CD4-positive, alpha-beta memory T cell (primary cell): ENCODE measurements around the gene NAA80. TPM values are rescaled to one million over a fixed set of nuclear protein-coding genes. Genes with fewer than 3 reads are reported as not detected.

Experiments
- CTCF ChIA-PET: fragments of 350-600 bp; sonication (Branson Sonifier 250); formaldehyde crosslinking; loops from one replicate; lab custom pipeline; 2021; ENCODE audit warnings: inconsistent platforms; ENCODE audit not compliant: partially characterized antibody; lab: Charles Lee
- POLR2A ChIA-PET: fragments of 350-600 bp; sonication (Branson Sonifier 250); formaldehyde crosslinking; loops from one replicate; lab custom pipeline; 2021; ENCODE audit not compliant: partially characterized antibody; lab: Charles Lee
- DNase-seq, 5 donors: peaks; one replicate each; pipeline versions ENCODE4 v3.0.0 to v3.0.0-alpha.2; 2020 to 2022; ENCODE audit warnings: mixed read lengths in 1 of 5
- H3K27ac ChIP-seq: one replicate; pipeline ENCODE4 v1.7.0; 2013; ENCODE audit warnings: low read depth, low read length
- H3K27me3 ChIP-seq: 2 replicates; pipeline ENCODE4 v1.7.0; 2013; ENCODE audit warnings: mild to moderate bottlenecking, low read length, moderate library complexity; ENCODE audit not compliant: insufficient read depth
- H3K36me3 ChIP-seq: 2 replicates; pipeline ENCODE4 v1.7.0; 2013; ENCODE audit warnings: mild to moderate bottlenecking, low read length, moderate library complexity; ENCODE audit not compliant: insufficient read depth
- H3K4me1 ChIP-seq: 2 replicates; pipeline ENCODE4 v1.7.0; 2013; ENCODE audit warnings: mild to moderate bottlenecking, low read length, moderate library complexity; ENCODE audit not compliant: insufficient read depth
- H3K4me3 ChIP-seq, 2 donors: one replicate each; pipeline ENCODE4 v1.7.0; 2013; ENCODE audit warnings: low read length in 2 of 2, mild to moderate bottlenecking in 1 of 2
- H3K9me3 ChIP-seq, 2 donors: one replicate each; pipeline ENCODE4 v1.7.0; 2013; ENCODE audit warnings: low read length in 2 of 2, control low read depth in 1 of 2; ENCODE audit not compliant: control insufficient read depth in 1 of 2
- H3K27ac Mint-ChIP-seq, 7 donors: one replicate each; pipeline ENCODE4 v1.8.0; 2020 to 2021; ENCODE audit warnings: mixed read lengths in 7 of 7, mild to moderate bottlenecking in 6 of 7, inconsistent platforms in 3 of 7, moderate library complexity in 3 of 7
- H3K27me3 Mint-ChIP-seq, 2 donors: one replicate each; pipeline ENCODE4 v1.8.0; 2020 to 2021; ENCODE audit warnings: mixed read lengths in 2 of 2
- H3K36me3 Mint-ChIP-seq, 2 donors: one replicate each; pipeline ENCODE4 v1.8.0; 2020 to 2021; ENCODE audit warnings: mixed read lengths in 2 of 2, inconsistent platforms in 1 of 2, mild to moderate bottlenecking in 1 of 2
- H3K4me1 Mint-ChIP-seq, 4 donors: one replicate each; pipeline ENCODE4 v1.8.0; 2020 to 2021; ENCODE audit warnings: mixed read lengths in 4 of 4, mild to moderate bottlenecking in 1 of 4
- H3K4me3 Mint-ChIP-seq, 8 donors: one replicate each; pipeline ENCODE4 v1.8.0; 2020 to 2021; ENCODE audit warnings: mixed read lengths in 8 of 8, mild to moderate bottlenecking in 7 of 8, moderate library complexity in 6 of 8, inconsistent platforms in 3 of 8
- H3K9me3 Mint-ChIP-seq, 8 donors: one replicate each; pipeline ENCODE4 v1.8.0; 2020 to 2021; ENCODE audit warnings: mixed read lengths in 8 of 8, mild to moderate bottlenecking in 5 of 8, inconsistent platforms in 3 of 8, moderate library complexity in 1 of 8
- intact Hi-C: fragments of 100-400 bp; cut with micrococcal nuclease; formaldehyde crosslinking; loops from one replicate; pipeline ENCODE4 v1.15.1; 2023
- polyA plus RNA-seq, 2 donors: library from polyadenylated mRNA; unstranded; fragments of 300-500 nt; fragmentation: Illumina TruSeq; gene quantifications; one replicate each; pipeline ENCODE4 v1.2.3, GENCODE V29; 2021
- total RNA-seq, 2 experiments: library from RNA; stranded (reverse); gene quantifications; one replicate each; pipeline ENCODE4 v1.2.3, GENCODE V29; 2021

Gene NAA80
- total and polyA plus RNA-seq, 4 experiments from 2014 or later = 16.7 to 33.7 (median 31.7) TPM

GRCh38 chr3:50260942-50261441 is 38.2 kb downstream of the NAA80 start:
- peaks cover 0 to 2% (median 0%) of the 10 kb centered on the region in 8 donors for H3K9me3 Mint-ChIP-seq
- H3K4me3 ChIP-seq = no peak overlapping the region

DNA sequence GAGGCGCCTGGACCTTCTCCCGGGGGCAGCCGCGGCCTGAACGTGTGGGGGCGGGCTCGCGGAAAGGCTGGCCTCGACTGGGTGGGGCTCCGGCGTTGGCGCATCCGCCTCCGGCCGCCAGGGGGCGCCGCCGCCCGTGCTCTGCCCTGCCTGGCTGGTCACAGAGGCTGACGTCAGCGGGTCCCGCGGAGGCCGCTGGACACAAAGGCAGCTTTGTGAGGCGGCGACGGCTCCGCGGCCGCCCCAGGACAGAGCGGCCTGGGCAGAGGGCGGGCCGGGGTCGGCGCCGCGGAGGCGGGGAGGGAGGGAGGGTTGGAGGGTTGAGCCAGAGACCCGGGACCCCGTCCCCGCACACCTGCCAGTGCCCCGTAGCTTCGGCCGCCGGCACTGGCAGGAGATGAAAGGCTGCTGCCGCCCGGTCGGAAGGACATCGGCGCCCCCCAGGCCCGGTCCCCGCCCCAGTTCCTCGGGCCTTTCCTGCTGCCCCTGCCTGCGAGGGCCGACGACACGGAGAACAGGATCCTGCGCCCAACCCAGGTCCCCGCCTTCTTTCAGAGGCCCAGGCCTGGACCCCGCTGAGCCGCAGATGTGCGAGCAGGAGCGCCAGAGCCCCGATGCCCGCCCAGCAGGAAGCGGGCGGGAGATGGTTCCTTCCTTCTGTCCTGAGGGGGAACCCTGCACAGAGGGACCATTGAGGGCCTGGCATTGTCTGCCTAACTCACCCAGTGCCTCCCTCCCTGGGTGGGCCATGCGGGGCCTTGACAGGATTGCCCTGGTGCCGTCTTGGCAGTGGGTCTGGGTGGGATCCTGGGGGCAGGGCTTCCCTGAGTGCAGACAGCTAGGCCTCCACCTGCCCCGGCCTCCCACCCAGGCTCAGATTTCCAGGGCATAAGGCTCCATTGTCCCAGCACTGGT is 38.9 kb downstream of the NAA80 start:
- Histone ChIP-seq H3K27me3 (no peaks in the 10 kb centered on the region), H3K36me3 (peaks cover 27% of the 10 kb centered on the region), H3K9me3 (no peaks in the 10 kb centered on the region), H3K4me1 (peaks cover 13% of the 10 kb centered on the region), H3K27ac (peak overlapping the region; percentile 46), H3K4me3 (peak overlapping the region in 1 of 2 donors; percentile 24)
- Mint-ChIP-seq H3K4me3 (peak overlapping the region; percentile 36 to 83 (median 68)), H3K27me3 (no peaks in the 10 kb centered on the region), H3K9me3 (peaks cover 0 to 2% (median 0%) of the 10 kb centered on the region in 8 donors), H3K4me1 (peaks cover 3 to 9% (median 4%) of the 10 kb centered on the region in 4 donors), H3K36me3 (peaks cover 15 to 34% of the 10 kb centered on the region in 2 donors), H3K27ac (peak overlapping the region in 5 of 7 donors; percentile 48 to 91 (median 81))
- intact Hi-C loops = loop anchor here (1.0 kb wide), 1 partner anchor 33 kb away; no protein-coding TSS in a partner anchor
- DNase-seq = peak; percentile 76 to 82 (median 79)
- POLR2A ChIA-PET = interaction anchor here (0.6 to 5.2 kb wide), 7 partner anchors 12 to 68 kb away, joined by 3 to 35 read pairs (median 4); no protein-coding TSS in a partner anchor
- CTCF ChIA-PET = interaction anchor here (0.7 to 6.2 kb wide), 11 partner anchors 10 to 290 kb away, joined by 3 to 34 read pairs (median 5); partner anchors contain the start of genes GNAT1 and TUSC2

More at GRCh38 chr3:50260942-50261441, 38.2 kb downstream of the NAA80 start:
- Mint-ChIP-seq H3K27me3 (no peaks in the 10 kb centered on the region), H3K4me3 (peak overlapping the region in 3 of 8 donors; percentile 32 to 68 (median 54)), H3K36me3 (peaks cover 15 to 32% of the 10 kb centered on the region in 2 donors), H3K27ac (peak overlapping the region in 2 of 7 donors; percentile 42 to 55), H3K4me1 (peaks cover 3 to 9% (median 4%) of the 10 kb centered on the region in 4 donors)
- ChIA-PET CTCF (interaction anchor here (1.0 to 6.2 kb wide), 7 partner anchors 11 to 69 kb away, joined by 3 to 34 read pairs (median 8); partner anchors contain the start of genes GNAT1 and TUSC2), POLR2A (interaction anchor here (0.6 to 5.2 kb wide), 6 partner anchors 11 to 76 kb away, joined by 3 to 35 read pairs (median 4); no protein-coding TSS in a partner anchor)
- intact Hi-C loops = loop anchor here (1.0 kb wide), 1 partner anchor 34 kb away; no protein-coding TSS in a partner anchor
- peaks cover 13% of the 10 kb centered on the region for H3K4me1 ChIP-seq
- no peaks in the 10 kb centered on the region for H3K27me3 ChIP-seq
- H3K27ac ChIP-seq = no peak overlapping the region
- peaks cover 24% of the 10 kb centered on the region for H3K36me3 ChIP-seq
- H3K9me3 ChIP-seq = no peaks in the 10 kb centered on the region
- peak in 1 of 5 donors; percentile 25 for DNase-seq

- intact Hi-C loops = loop anchor here (1.0 kb wide), 1 partner anchor 32 kb away; no protein-coding TSS in a partner anchor
- Histone ChIP-seq H3K36me3 (peaks cover 35% of the 10 kb centered on the region), H3K9me3 (no peaks in the 10 kb centered on the region), H3K4me1 (peaks cover 13% of the 10 kb centered on the region), H3K27ac (peak overlapping the region; percentile 46), H3K27me3 (no peaks in the 10 kb centered on the region), H3K4me3 (no peak overlapping the region)
- peak overlapping the region in 6 of 7 donors; percentile 48 to 91 (median 71) for H3K27ac Mint-ChIP-seq
- no peak for DNase-seq
- peaks cover 3 to 9% (median 4%) of the 10 kb centered on the region in 4 donors for H3K4me1 Mint-ChIP-seq
- CTCF ChIA-PET = interaction anchor here (0.8 to 6.2 kb wide), 11 partner anchors 10 to 291 kb away, joined by 3 to 34 read pairs (median 8); partner anchors contain the start of genes GNAT1 and TUSC2
- H3K9me3 Mint-ChIP-seq = peaks cover 0 to 2% (median 0%) of the 10 kb centered on the region in 8 donors
- peak overlapping the region in 7 of 8 donors; percentile 43 to 83 (median 71) for H3K4me3 Mint-ChIP-seq
- H3K27me3 Mint-ChIP-seq = no peaks in the 10 kb centered on the region
- POLR2A ChIA-PET = interaction anchor here (0.9 to 5.2 kb wide), 7 partner anchors 11 to 67 kb away, joined by 3 to 35 read pairs (median 3); no protein-coding TSS in a partner anchor
- H3K36me3 Mint-ChIP-seq = peaks cover 15 to 36% of the 10 kb centered on the region in 2 donors
These were observed 39.7 kb downstream of the NAA80 start for GRCh38 chr3:50259432-50260026.

DNA sequence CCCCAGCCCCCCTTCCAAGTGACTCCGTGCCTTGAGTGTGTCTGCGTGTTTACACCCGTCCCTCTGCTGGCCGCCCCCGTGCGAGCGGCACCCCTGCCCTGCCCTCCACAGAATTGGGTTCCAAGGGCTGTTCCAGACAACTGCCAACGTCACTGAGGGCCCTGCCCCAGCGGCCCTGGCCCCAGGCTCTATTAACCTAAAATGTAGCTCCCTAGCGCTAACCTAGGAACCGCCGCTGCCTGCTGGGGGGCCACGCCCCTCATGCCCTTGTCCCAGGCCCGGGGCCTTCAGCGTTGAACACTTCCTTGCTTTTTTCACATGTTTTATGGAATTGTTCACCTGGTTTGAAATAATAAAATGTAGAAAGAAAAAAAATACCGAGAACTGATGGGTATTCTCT is 40.2 kb downstream of the NAA80 start:
- H3K36me3 ChIP-seq = peaks cover 40% of the 10 kb centered on the region

GRCh38 chr3:50258029-50258680 is 41.0 kb downstream of the NAA80 start:
- no peak for DNase-seq
- Histone ChIP-seq H3K4me3 (no peak overlapping the region), H3K9me3 (no peaks in the 10 kb centered on the region), H3K27me3 (no peaks in the 10 kb centered on the region), H3K36me3 (peaks cover 48% of the 10 kb centered on the region), H3K27ac (no peak overlapping the region), H3K4me1 (peaks cover 13% of the 10 kb centered on the region)
- H3K27me3 Mint-ChIP-seq = no peaks in the 10 kb centered on the region
- CTCF ChIA-PET = interaction anchor here (1.2 to 6.2 kb wide), 8 partner anchors 8 to 66 kb away, joined by 3 to 34 read pairs (median 12); partner anchors contain the start of genes GNAI2 and GNAT1
- H3K36me3 Mint-ChIP-seq = peaks cover 22 to 49% of the 10 kb centered on the region in 2 donors
- intact Hi-C loops = no loop called here
- H3K9me3 Mint-ChIP-seq = peaks cover 0 to 2% (median 0%) of the 10 kb centered on the region in 8 donors
- H3K27ac Mint-ChIP-seq = peak overlapping the region in 2 of 7 donors; percentile 36 to 54
- no peak overlapping the region for H3K4me3 Mint-ChIP-seq
- H3K4me1 Mint-ChIP-seq = peaks cover 5 to 9% (median 8%) of the 10 kb centered on the region in 4 donors
- POLR2A ChIA-PET = interaction anchor here (5.2 kb wide), 1 partner anchor 10 kb away, joined by 35 read pairs; no protein-coding TSS in a partner anchor

More for the DNA sequence above, 40.2 kb downstream of the NAA80 start:
- H3K9me3 Mint-ChIP-seq = peaks cover 0 to 2% (median 0%) of the 10 kb centered on the region in 8 donors
- H3K36me3 Mint-ChIP-seq = peaks cover 15 to 42% of the 10 kb centered on the region in 2 donors
- Histone ChIP-seq H3K27me3 (no peaks in the 10 kb centered on the region), H3K9me3 (no peaks in the 10 kb centered on the region), H3K4me1 (peaks cover 13% of the 10 kb centered on the region), H3K4me3 (no peak overlapping the region), H3K27ac (no peak overlapping the region)
- H3K4me3 Mint-ChIP-seq = peak overlapping the region in 1 of 8 donors; percentile 42
- ChIA-PET POLR2A (interaction anchor here (0.9 to 5.2 kb wide), 5 partner anchors 11 to 47 kb away, joined by 3 to 35 read pairs (median 3); no protein-coding TSS in a partner anchor), CTCF (interaction anchor here (0.9 to 6.2 kb wide), 12 partner anchors 8 to 291 kb away, joined by 3 to 34 read pairs (median 8); partner anchors contain the start of genes GNAI2, GNAT1 and TUSC2)
- intact Hi-C loops = no loop called here
- peaks cover 3 to 9% (median 4%) of the 10 kb centered on the region in 4 donors for H3K4me1 Mint-ChIP-seq
- H3K27me3 Mint-ChIP-seq = no peaks in the 10 kb centered on the region
- no peak for DNase-seq
- H3K27ac Mint-ChIP-seq = peak overlapping the region in 2 of 7 donors; percentile 68 to 76
